Lower leg skin (tissue), 3 donors: ENCODE data around the gene CDC6.

Source experiments
- POLR2A ChIP-seq, 2 donors: fragments of 450-650 bp; IDR thresholded peaks; one replicate each; pipeline ENCODE4 v1.6.1; 2016 to 2017; ENCODE audit warnings: antibody characterized with exemption in 2 of 2, mild to moderate bottlenecking in 1 of 2, moderate library complexity in 1 of 2
- TF ChIP-seq, protein P1 (sequence below), 3 donors: fragments of 450-650 bp; IDR thresholded peaks; one replicate each; pipeline ENCODE4 v1.5.1; 2016; ENCODE audit warnings: antibody characterized with exemption in 3 of 3, mild to moderate bottlenecking in 3 of 3, moderate library complexity in 2 of 3

DNA sequence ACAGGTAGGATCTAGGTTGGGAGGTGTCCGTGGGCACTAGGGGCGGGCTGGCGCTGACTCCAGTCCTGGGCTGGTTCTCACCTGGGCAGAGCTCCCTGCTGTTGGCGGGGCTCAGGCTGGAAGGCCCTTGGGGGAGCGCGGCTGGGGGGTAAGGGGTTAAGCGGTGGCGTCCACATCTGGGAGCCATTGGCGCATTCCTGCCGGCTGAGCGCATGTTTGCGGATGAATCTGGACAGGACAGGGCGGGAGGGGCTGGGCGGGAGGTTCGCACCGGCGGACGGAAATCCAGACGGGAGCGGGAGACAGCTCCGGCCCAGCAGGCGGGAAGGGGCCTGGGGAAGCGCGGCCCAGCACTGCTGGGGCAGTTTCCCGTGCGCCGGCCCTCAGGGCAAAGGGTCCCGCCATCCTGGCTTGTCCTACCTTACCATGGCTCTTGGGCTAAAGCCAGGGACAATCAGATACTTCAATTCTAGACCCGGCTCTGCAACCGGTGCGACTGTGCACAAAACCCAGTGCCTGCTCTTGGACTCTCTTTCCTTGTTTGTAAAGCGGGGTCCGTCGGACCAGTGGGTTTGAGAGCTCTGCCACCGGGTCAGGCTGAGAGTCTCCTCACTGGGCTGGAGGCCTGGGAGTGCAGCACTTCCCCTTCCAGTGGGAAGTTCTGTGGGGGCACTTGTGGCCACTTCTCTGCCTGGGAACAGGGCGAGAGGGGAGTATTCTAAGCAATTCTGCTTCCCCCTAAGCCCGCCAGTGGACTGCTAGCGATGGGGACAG lies 29.1 kb downstream of the CDC6 start:
- TF ChIP-seq, protein P1, sequence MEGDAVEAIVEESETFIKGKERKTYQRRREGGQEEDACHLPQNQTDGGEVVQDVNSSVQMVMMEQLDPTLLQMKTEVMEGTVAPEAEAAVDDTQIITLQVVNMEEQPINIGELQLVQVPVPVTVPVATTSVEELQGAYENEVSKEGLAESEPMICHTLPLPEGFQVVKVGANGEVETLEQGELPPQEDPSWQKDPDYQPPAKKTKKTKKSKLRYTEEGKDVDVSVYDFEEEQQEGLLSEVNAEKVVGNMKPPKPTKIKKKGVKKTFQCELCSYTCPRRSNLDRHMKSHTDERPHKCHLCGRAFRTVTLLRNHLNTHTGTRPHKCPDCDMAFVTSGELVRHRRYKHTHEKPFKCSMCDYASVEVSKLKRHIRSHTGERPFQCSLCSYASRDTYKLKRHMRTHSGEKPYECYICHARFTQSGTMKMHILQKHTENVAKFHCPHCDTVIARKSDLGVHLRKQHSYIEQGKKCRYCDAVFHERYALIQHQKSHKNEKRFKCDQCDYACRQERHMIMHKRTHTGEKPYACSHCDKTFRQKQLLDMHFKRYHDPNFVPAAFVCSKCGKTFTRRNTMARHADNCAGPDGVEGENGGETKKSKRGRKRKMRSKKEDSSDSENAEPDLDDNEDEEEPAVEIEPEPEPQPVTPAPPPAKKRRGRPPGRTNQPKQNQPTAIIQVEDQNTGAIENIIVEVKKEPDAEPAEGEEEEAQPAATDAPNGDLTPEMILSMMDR (IDR thresholded peaks at IDR 0.05): no peak
- no peak for TF ChIP-seq POLR2A (IDR thresholded peaks at IDR 0.05)
